Raji (cell line): Measurements from ENCODE around the gene PDSS2.

Source experiments
- POLR2A ChIP-seq: IDR thresholded peaks from 2 replicates; pipeline ENCODE4 v1.6.1; 2011; ENCODE audit warnings: low read depth, low read length, control low read depth; ENCODE audit not compliant: insufficient read depth

The PDSS2 gene

GRCh38 chr6:107488174-107488874 lies 29.0 kb upstream of the PDSS2 start:
- TF ChIP-seq POLR2A = no peak

- no peak for TF ChIP-seq POLR2A
Measured at GRCh38 chr6:107485157-107485556, 25.8 kb upstream of the PDSS2 start.

GRCh38 chr6:107479089-107479690 lies 19.8 kb upstream of the PDSS2 start:
- no peak for TF ChIP-seq POLR2A

- no peak for TF ChIP-seq POLR2A
Measured at GRCh38 chr6:107473660-107474059, 14.3 kb upstream of the PDSS2 start.

DNA sequence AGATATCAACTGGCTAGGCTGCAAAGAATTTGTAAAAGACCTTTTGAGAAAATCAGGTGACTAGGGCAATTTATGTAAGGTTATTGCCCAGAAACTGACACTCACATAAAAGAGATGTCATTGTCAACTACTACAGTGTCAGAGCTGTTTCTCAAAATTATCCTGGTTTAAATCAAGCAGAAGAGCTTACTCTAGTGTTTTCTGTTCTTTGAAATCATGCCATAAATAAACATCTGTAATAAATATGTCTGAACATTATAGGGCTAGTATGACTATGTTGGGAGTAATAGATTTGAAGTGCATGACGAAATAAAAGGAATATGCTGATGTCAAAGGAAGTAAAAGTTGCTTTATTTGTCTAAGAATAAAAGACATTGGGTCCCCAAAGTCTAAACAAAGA lies 11.0 kb upstream of the PDSS2 start:
- no peak for TF ChIP-seq POLR2A

DNA sequence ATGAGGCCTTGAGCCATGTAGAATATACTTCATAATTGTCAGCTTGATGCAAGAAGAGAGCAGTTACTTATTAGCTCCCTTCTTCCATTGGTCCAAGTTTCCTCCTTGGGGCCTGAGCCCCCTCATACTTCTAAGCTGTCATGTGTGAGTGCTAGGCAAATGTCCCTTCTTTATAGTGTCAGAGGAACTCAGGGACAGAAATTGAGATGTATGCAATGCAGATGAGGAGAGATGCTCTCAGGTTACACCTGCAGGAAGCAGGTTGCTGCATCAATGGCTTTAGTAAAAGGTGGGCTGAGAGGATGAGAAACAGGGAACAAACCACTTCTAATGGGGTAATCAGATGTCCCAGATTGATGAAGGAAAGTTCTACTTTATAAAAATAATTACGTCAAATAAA lies 6.7 kb upstream of the PDSS2 start:
- TF ChIP-seq POLR2A = no peak

GRCh38 chr6:107460083-107460631 lies 793 bp upstream of the PDSS2 start:
- no peak for TF ChIP-seq POLR2A

DNA sequence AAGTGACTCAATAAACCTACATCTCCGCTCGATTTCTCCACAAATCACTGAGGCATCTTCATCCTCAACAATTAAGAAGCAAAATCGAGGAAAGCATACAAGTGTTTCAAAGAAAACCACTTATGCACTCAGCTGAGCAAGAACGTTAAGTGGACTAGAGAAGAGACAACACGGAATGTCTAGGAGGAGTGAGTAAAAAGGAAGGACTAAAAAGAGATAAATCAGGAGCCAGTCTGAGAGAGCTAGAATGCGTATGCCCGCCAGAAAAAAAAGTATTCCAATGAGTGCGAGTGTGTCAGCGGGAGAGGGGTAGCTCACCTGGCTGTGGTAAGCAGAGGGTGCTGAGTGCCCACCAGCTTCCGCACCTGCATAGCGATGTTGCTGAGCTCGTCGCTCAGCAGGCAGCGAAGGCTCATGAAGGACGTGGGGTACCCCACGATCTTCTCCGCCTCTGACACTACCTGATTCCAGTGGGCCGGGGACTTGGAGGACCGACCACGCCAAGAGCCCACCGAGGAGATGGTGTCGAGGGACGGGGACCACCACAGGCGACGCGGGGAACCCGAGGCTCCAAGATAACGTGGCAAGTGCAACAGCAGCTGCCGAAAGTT lies 587 bp downstream of the PDSS2 start:
- TF ChIP-seq POLR2A = no peak

- TF ChIP-seq POLR2A = no peak
Measured at GRCh38 chr6:107448776-107449175, 10.6 kb downstream of the PDSS2 start.

DNA sequence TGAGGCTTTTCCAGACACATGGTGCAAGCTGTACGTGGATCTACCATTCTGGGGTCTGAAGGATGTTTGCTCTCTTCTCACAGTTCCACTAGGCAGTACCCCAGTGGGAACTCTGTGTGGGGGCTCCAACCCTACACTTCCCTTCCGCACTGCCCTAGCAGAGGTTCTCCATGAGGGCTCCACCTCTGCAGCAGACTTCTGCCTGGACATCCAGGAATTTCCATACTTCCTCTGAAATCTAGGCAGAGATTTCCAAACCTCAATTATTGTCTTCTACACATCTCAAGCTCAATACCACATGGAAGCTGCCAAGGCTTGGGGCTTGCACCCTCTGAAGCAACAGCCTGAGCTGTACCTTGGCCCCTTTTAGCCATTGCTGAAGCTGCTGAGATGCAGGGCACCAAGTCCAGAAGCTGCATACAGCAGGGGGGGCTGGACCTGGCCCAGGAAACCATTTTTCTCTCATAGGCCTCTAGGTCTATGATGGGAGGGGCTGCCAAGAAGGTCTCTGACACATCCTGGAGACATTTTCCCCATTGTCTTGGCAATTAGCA lies 11.6 kb downstream of the PDSS2 start:
- TF ChIP-seq POLR2A = no peak

DNA sequence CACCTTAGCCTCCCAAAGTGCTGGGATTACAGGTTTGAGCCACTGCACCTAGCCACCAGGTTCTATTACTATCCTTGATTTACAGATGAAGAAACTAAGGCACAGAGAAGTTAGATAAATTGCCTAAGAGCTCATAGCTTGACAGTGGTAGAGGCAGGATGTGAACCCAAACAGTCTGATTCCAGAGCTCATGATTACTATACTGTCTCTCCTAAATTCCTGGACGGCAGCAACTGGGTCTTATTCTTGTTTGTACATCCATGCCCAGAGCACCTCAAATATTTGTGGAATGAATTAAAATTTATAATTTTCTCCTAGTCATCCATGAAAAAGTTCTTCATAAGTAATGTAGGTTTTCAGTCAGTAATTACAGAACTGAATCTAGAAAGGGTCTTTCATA lies 15.1 kb downstream of the PDSS2 start:
- TF ChIP-seq POLR2A = no peak

- TF ChIP-seq POLR2A = no peak
Measured at GRCh38 chr6:107443608-107444267, 15.6 kb downstream of the PDSS2 start.

DNA sequence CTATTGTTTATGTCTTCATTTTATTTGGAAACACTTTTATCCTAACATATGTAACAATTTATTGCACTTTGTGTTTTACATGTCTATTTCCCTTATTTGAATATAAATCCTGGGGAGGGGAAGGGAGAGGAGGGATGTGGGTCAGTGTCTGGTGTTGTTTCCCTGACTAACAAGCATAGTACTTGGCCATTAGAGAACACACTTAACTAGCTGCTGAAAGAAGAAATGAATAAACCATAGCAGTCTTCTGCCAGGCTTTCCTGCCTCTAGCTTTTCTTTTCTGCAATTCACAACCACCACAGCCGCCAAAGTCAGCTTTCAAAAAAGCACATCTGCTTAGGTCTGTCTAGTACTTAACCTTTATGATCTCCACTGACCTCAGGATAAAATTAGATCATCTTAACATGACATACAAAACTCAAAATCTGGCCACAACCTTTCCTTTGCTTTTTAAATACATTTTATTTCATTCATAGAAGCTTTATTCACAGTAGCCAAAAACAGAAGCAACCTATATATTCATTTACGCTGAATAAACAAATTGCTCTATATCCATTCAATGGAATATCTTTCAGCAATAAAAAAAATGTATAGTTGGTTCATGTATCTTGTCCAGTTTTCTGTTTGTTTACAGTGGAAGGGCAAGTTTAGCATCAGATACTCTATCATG lies 16.3 kb downstream of the PDSS2 start:
- TF ChIP-seq POLR2A = no peak

DNA sequence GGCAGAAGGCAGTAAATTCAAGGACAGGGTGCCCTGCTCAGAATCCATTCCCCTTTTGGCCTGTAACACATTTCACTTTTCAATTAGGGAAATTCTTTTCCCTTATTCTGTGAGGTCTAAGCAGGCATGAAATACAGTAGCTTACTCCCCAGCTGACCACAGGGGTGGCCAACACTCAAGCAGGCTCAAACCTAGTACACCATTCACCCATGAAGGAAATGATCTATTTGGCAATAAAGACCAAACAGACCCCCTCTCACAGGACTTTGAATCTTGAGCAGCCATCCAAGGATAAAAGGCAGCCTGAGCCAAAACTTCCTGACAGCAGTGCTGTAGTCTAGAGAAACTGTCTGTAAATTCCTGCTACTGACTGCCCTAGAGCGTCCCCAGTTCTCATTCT lies 17.7 kb downstream of the PDSS2 start:
- TF ChIP-seq POLR2A = no peak

DNA sequence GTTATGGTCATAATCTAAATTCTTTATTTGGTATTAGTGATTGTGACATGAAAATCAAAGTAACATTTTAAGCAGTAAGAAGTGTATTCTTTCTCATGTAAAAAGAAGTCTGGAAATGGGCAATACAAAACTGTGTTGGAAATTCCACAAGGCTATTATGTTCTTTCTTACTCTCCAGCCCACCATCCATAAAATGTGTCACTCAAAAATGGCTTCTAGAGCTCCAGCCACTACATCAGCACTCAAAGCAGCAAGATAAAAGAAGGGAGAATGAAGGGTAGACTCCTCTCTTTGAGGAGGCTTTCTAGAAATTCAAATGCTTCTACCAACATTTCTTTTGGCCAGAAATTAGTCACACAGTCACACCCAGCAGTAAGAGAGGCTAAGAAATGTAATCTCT lies 18.4 kb downstream of the PDSS2 start:
- TF ChIP-seq POLR2A = no peak
